GM18870 (cell line): Measurements from ENCODE around the gene SURF4.

Experiments used
- ATAC-seq: cut with Tn5 transposase; IDR thresholded peaks from one replicate; pipeline ENCODE4 v1.9.1; 2021; ENCODE audit warnings: moderate library complexity; ENCODE audit not compliant: unreplicated experiment

SURF4 gene

GRCh38 chr9:133375724-133376654 is at the start of gene SURF4, which contains the start of gene STKLD1:
TSS of gene SURF4 (minus strand) at chr9:133376060. CDS start at chr9:133375969, 91 bp downstream.
TSS of gene STKLD1 (plus strand) at chr9:133376366. CDS start at chr9:133376474, 108 bp downstream.
- ATAC-seq = peak; percentile 63

GRCh38 chr9:133425049-133425632 is 49.3 kb upstream of the SURF4 start:
- no peak for ATAC-seq

- no peak for ATAC-seq
Observed at GRCh38 chr9:133424187-133424586, 48.3 kb upstream of the SURF4 start.

GRCh38 chr9:133423216-133423615 is 47.4 kb upstream of the SURF4 start:
- no peak for ATAC-seq

GRCh38 chr9:133421615-133422542 is 46.0 kb upstream of the SURF4 start, which contains the start of gene ADAMTS13:
TSS of gene ADAMTS13 (plus strand) at chr9:133422367. CDS start at chr9:133422444, 77 bp downstream.
- no peak for ATAC-seq

- no peak for ATAC-seq
Observed at GRCh38 chr9:133420392-133420827, 44.5 kb upstream of the SURF4 start.

- ATAC-seq = no peak
Observed at GRCh38 chr9:133419005-133419404, 43.1 kb upstream of the SURF4 start.

- no peak for ATAC-seq
Observed at GRCh38 chr9:133417541-133418461, 41.9 kb upstream of the SURF4 start, which contains the start of gene REXO4. TSS of gene REXO4 (minus strand) at chr9:133418010. CDS start at chr9:133417844, 166 bp downstream.

GRCh38 chr9:133415170-133415569 is 39.3 kb upstream of the SURF4 start:
- ATAC-seq = no peak

- no peak for ATAC-seq
Observed at GRCh38 chr9:133408042-133408441, 32.2 kb upstream of the SURF4 start.

GRCh38 chr9:133406480-133407307 is 30.8 kb upstream of the SURF4 start:
- no peak for ATAC-seq

GRCh38 chr9:133405508-133406438 is 29.9 kb upstream of the SURF4 start:
- ATAC-seq = no peak

- ATAC-seq = no peak
Observed at GRCh38 chr9:133404454-133405002, 28.7 kb upstream of the SURF4 start.

GRCh38 chr9:133403766-133404453 is 28.1 kb upstream of the SURF4 start:
- ATAC-seq = no peak

GRCh38 chr9:133402689-133403088 is 26.8 kb upstream of the SURF4 start:
- no peak for ATAC-seq

- ATAC-seq = no peak
Observed at GRCh38 chr9:133401588-133401987, 25.7 kb upstream of the SURF4 start.

GRCh38 chr9:133400292-133400691 is 24.4 kb upstream of the SURF4 start:
- ATAC-seq = no peak
